ENCODE results near the gene SCGN.
"Not testable (repeated sequence)": the region's sequence is repeated elsewhere in the genome, so short reads cannot be mapped to it uniquely, and the experiment has no call there.

Gene SCGN

GRCh38 chr6:25730907-25731306 lies 78.9 kb downstream of the SCGN start:
- no peak for DNase-seq (ENCODE audit: low read depth)

GRCh38 chr6:25731721-25732120 lies 79.7 kb downstream of the SCGN start:
- DNase-seq (ENCODE audit: low read depth), result no peak

DNA sequence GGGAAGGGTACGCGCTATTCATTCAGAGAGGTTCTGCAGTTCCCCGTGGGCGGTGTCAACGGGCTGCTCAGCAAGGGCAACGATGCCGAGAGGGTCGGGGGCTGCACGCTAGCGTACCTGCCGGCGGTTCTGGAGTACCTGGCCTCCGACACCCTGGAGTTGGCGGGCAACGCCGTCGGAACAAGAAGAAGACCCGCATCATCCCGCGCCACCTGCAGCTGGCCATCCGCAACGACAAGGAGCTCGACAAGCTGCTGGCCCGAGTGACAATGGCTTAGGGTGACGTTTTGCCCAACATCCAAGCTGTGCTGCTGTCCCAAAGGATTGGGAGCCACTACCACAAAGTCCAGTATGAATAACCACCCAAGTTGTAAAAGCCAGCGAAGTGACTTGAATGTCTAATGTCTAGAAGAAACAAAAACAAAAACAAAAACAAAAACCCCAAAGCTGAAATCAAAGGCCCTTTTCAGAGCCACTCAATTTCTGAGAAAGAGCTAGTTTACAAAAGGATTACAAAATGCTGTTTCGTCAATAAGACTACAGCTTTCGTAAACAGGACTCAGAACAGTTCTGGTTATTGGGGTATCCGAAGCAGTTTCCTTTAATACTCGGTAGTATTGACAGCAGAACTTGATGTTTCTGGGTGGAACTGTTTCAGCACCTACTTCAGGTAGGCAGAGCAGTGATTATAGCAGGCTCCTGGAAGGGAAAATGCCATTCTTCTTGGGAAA lies 80.6 kb downstream of the SCGN start:
- DNase-seq (ENCODE audit: low read depth), result no peak

GRCh38 chr6:25735261-25735660 lies 83.2 kb downstream of the SCGN start:
- DNase-seq (ENCODE audit: low read depth), result no peak

DNA sequence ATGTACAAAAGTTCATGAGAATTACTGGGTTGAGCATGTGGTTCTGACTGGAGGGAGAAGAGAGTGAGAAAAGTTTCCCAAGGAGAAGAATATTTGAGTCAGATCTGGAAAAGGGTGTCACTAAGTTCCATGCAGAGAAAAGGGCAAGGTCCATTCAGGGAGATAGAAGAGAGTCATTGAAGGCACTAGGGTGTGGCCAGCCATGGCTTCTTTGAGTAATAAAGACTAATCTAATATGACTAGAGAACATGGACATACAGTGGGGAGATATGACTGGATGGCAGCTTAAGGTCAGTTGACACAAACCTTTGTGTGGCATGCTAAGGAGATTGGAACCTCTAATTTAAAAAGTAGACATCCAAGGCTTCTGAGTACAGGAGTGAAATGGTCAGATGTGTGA lies 91.9 kb downstream of the SCGN start:
- DNase-seq (ENCODE audit: low read depth), result no peak

GRCh38 chr6:25745836-25746235 lies 93.8 kb downstream of the SCGN start:
- no peak for DNase-seq (ENCODE audit: low read depth)

GRCh38 chr6:25746968-25747367 lies 95.0 kb downstream of the SCGN start:
- no peak for DNase-seq (ENCODE audit: low read depth)

DNA sequence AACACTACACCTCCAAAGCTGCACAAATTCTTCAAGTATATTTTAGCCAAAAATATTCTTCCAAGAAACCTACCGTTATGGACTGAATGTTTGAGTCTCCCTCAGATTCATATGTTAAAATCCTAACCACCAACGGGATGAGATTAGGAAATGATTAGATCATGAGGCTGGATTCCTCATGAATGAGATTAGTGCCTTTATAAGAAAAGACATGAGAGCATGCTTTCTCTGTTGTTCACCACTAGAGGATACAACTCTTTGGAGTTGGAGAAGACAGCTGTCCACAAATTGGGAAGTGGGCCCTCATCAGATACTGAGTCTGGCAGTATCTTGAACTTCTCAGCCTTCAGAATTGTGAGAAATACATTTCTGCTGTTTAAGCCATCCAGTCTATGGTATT lies 95.5 kb downstream of the SCGN start:
- DNase-seq (ENCODE audit: low read depth), result no peak

GRCh38 chr6:25748049-25748448 lies 96.0 kb downstream of the SCGN start:
- DNase-seq (ENCODE audit: low read depth), result no peak

- DNase-seq (ENCODE audit: low read depth), result not testable (repeated sequence)
Measured at GRCh38 chr6:25748601-25749517, 96.8 kb downstream of the SCGN start.

GRCh38 chr6:25749837-25750236 lies 97.8 kb downstream of the SCGN start:
- no peak for DNase-seq (ENCODE audit: low read depth)

DNA sequence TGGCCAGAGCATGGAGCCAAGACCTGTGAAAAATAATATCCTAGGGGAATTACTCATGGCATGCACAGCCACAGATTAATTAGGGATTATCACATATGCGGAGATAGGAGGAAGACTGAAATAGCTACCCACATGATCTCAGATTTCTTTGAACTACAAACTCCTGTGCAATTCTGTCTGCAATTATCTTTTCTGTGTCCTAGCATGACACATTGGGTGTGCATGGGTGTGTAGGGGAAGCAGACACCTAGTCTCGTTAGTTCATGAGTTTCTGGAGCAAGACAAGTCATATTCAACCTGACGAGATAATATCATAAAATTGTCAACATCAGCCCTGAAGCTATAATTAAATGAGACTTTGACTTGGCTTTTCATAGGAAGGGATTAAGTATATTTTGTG lies 98.9 kb downstream of the SCGN start:
- DNase-seq (ENCODE audit: low read depth), result no peak
